HS-5 (cell line): ENCODE results near the gene KASH5.

ENCODE experiments used
- DNase-seq: peaks from one replicate; pipeline ENCODE4 v3.0.0-alpha.2; 2012; ENCODE audit warnings: low read depth

Gene KASH5

GRCh38 chr19:49422407-49423070 is 34.5 kb downstream of the KASH5 start:
- DNase-seq: no peak

DNA sequence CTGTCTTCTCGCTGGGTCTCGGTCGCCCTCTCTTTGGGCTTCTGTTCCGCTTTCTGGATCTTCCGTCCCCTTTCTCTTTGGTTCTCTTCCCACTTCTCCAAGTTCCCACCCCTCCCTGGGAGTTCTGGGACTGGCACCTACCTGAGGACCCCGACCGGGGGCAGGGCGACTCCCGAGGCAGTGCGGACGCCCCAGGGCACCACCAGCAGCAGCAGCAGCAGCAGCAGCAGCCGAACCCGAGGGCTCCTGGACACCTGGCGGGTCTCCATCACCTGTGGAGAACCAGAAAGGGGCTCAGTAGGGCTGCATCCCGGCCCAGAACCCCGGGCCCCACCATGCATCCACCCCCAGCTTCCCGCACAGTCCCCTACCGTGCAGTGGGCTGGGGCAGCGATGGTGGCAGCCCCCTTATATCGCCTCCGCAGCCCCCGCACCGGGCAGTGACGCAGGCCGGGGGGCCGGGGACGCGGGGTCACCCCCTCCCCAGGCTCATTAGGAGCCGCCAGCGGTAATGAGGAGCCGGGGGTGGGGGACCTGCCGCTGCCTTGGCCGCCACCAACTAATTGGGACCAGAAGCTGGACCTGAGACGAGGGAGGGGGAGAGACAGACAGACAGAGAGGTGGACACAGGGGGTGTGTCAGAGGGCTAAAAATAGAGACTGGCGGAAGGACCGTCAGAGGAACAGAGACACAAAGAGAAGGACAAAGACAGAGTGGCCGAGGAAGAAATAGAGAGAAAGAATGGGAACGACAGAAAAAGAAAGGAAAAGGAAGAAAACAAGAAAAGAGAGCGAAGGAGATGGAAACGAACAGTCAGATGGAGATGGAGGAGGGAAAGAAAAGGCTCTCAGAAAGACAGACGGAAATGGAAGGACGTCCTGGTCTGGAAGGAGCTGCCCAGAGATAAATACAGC is 35.3 kb downstream of the KASH5 start, which contains the start of gene PTH2:
Gene PTH2, minus strand, starts transcription at position 371 of the 914 bp plus-strand sequence. Its CDS starts 102 bp downstream, at position 269.
- DNase-seq: no peak

GRCh38 chr19:49423985-49424303 is 35.9 kb downstream of the KASH5 start:
- no peak for DNase-seq

GRCh38 chr19:49425178-49425577 is 37.1 kb downstream of the KASH5 start, which contains the start of gene GFY:
Gene GFY, plus strand, starts transcription at chr19:49425388. Its CDS starts 1,043 bp downstream, at chr19:49426431.
- DNase-seq: no peak

GRCh38 chr19:49425922-49426592 is 38.0 kb downstream of the KASH5 start:
- DNase-seq: no peak

- DNase-seq: no peak
These were observed 39.3 kb downstream of the KASH5 start for GRCh38 chr19:49427339-49427738.

DNA sequence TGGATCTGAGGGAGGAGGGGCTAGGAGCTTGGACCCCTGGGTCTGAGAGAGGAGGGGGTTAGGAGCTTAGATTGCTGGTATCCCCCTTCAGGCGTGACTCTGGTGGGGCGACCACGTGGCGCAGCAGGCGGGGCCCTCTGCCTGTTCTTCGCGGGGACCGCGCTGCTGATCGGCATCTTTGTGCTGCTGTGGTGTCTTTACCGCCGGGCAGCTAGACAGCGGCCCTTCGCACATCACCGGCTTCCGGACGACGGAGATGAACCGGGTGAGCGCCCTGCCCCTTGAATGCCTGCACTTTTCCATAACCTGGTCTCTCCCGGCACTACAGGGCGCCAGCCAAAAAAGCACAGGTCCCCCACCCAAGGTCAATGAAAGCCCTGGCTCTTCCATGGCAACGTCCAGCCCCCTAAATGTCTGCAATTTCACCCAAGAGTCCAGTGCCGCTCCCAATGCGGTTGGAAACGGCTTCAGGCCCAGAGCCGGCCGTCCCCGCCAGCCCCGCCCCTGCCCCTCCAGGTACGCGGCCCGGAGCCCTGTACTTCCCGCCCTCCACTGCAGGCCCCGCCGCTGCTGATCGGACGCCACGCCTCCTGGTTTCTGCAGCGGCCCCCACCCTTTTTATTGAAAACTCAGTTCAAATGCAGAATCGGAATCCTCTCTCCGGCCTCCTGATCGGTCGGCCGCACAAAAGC is 40.0 kb downstream of the KASH5 start:
- no peak for DNase-seq

DNA sequence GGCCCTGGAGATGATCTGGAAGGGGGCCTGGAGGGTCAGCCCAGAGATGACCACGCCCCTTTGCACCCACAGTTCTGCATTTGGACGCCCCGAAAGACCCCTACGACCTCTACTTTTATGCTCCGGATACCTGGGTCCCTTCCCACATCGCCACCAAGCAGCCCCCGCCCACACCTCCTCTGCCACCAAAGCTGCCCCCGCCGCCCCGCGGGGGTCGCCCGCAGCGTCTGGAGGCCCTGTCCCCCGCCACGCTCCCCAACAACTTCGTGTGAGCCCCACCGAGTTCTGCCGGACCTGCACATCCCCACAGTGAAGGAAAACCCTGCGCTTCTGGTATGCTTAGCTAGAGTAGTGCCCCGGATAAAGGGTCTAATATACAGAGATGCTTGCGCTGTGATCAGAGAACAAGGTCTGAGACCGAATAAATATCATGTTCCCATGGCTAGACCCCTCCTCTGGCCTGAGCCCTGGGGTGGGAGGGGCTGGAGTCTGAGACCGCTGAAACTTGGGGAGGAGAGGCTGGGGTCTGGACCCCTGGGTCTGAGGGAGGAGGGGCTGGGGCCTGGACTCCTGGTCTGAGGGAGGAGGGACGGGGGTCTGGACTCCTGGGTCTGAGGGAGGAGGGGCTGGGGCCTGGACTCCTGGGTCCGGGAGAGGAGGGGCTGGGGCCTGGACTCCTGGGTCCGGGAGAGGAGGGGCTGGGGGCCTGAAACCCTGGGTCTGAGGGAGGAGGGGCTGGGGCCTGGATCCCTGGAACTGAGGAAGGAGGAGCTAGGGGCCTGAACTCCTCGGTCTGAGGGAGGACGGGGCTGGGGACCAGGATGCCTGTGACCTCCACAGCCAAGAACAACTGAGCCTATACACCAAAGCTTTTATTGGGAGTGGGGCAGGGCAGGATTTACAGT is 40.8 kb downstream of the KASH5 start:
- DNase-seq: no peak

DNA sequence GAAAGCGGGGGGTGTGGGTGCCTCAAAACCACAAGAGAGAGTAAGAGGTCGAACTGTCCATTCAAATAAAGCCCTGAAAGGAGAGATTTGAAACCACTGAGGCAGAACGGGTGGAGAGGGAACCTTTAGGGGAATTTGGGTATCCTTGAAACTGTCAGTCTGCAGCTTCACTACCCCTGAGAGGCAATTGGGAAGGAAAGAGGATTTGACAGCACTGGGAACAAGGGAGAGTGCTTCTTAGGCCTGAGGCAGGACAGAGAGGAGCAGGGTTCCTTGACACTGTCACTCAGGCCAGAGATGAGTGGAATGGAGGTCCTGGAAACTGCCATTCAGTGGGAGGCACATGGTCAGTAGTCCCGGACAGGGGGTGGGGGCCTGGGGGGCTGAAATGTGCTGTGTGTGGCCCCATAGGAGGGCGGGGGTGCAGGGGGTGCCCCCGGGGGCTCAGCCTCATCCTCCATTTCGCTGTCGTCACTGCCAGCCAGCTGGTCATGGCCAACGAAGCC is 42.2 kb downstream of the KASH5 start:
- no peak for DNase-seq

GRCh38 chr19:49430678-49431329 is 42.8 kb downstream of the KASH5 start:
- no peak for DNase-seq

DNA sequence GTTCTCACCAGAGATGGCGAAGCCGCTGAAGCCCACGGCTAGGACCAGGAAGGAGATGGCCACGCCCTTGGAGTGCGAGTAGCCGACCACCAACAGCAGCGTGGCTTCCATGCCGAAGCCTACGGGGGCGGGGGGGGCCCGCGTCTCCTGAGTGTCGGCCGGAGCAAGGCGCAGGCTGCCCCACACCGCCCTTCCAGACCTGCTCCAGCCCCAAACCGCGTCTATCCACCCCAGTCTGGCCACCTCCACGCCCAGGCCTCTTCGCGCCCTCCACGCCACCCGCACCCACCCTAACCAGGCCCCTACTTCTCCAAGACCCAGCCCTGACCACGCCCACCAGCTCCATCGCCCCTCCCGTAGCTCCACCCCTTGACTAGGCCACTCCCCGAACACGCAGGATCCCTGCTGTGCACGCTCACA is 43.3 kb downstream of the KASH5 start:
- no peak for DNase-seq

DNA sequence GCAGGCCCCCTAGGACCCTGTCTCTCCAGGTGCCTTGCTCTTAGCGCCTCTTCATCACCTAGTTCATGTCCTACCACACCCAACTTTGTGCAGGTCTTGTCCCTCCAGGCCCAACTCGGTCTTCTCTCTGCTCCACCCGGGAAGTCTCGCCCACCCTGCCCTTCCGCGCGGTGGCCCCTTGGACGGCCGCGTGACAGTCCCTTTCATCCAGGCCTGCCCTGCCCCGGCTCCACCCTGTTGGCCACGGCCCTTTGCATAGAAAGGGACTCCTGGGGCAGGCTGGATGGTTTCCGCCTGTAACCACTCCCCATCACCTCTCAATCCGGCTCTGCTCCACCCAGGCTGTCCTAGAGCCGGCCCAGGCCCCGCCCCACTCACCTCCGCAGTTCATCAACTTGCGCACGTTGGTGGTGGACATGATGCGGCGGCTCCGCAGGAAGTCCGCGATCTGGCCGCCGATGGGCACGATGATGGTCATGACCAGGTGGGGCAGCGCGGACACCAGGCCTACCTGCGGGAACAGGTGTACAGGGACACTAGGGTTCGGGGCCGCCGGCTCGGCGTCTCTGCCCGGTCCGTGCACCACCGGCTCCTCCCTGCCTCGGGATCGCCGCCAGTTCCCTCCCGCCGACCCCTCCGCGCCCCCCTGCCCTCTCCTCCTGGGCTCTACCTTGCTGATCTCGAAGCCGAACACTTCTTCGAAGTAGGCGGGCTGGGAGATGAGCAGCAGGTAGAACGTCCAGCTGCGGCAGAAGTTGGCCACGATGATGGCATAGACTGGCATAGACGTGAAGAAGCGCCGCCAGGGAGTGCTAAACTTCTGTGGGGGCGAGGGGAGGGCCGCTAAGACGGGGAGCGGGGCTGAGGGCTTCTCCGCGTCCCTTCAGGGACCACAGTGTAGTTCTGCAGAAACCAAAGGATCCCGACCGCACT is 44.4 kb downstream of the KASH5 start:
- DNase-seq: no peak

DNA sequence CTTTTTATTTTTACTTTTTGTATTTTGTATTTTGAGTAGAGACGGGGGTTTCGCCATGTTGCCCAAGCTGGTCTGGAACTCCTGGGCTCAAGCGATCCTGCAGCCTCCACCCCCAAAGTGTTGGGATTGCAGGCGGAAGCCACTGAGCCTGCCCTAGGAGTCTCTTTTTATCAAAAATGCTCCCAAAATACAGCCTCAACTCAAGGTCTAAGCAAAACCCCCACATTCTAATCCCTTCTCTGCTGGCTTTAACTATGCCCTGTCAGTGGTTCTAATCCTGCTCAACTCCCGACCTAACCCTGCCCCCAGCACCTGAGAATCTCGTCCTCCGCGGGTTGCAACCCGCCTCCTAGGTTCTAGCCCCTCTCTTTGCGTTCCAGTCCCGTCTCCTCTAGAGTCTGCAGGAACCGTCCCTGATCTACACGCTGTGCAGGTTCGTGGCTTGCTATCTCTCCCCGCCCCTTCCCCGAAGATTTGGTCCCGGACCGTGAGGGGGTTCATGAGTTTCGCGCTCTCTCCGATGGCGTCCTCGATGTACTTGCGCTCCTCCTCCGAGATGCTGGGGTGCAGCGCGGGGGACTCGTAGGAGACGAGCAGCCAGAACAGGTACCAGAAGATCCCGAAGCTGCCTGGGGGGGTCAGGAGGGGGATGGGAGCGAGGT is 45.3 kb downstream of the KASH5 start:
- DNase-seq: no peak

DNA sequence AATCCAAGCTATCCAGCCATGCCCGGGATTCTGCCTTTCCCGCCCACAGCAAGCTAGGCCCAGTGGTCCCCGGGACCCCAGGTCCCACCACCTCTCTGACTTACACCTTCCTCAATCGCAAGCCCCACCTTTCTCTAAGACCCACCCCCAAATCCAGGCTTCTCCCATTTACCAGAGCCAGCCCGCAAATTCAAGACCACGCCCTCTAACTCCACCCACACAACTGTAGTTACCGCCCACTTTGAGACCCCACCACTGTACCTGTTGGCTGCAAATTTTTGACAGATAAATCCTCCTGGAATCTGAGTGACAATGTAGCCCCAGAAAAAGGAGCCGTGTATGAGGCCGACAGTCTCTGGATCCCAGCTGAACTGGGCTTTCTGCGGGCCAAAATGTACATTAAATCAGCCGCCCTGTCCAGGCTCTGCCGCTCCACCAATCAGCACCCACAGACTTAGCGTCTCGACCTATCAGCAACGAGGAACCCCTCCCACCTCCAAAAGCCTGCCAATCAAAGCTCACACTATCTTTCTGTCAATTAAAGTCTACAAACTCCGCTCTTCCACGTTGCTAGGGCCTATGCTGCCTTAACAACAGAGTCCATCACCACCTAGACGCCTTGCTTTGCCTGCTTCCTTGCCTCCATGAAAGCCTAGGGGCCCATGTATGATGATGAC is 47.0 kb downstream of the KASH5 start:
- no peak for DNase-seq

GRCh38 chr19:49435670-49436069 is 47.6 kb downstream of the KASH5 start:
- DNase-seq: no peak

DNA sequence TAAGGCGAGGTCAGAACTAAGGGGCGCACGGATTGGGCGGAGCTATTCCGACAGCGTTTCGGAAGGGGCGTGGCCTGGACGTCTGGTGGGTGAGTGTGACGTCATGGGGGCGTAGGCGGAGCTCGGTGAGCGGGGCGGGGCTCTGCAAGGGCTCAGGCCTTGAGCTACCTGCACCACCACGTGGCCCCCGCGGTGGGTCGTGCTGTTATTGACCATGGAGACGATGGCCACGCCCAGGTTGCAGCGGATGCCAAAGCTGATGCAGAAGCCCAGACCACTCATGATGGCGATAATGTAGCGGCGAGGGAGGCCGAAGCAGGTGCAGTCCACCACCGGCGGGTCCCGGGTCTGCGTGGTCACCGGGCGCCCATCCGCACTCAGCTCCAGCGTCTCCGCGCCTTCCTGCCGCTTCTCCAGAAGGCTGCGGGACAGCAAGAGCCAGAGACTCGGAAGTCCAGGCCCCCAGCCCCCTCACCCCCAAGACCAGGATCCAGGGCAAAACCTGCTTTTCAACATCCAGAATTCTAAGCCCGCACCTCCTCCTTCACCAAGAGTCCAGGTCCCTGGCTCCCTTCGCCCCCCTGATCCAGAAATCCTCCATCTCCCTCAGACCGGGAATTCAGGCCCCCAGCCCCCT is 48.5 kb downstream of the KASH5 start:
- no peak for DNase-seq

- no peak for DNase-seq
These were observed 49.2 kb downstream of the KASH5 start for GRCh38 chr19:49437231-49437630.

GRCh38 chr19:49438261-49438660 is 50.2 kb downstream of the KASH5 start:
- DNase-seq: no peak
